GM21526 (cell line): ENCODE data around the gene ACSL1.

Source experiments
- ATAC-seq: cut with Tn5 transposase; IDR thresholded peaks from one replicate; pipeline ENCODE4 v1.9.1; 2021; ENCODE audit warnings: moderate library complexity; ENCODE audit not compliant: unreplicated experiment, low FRiP score

Gene ACSL1, protein sequence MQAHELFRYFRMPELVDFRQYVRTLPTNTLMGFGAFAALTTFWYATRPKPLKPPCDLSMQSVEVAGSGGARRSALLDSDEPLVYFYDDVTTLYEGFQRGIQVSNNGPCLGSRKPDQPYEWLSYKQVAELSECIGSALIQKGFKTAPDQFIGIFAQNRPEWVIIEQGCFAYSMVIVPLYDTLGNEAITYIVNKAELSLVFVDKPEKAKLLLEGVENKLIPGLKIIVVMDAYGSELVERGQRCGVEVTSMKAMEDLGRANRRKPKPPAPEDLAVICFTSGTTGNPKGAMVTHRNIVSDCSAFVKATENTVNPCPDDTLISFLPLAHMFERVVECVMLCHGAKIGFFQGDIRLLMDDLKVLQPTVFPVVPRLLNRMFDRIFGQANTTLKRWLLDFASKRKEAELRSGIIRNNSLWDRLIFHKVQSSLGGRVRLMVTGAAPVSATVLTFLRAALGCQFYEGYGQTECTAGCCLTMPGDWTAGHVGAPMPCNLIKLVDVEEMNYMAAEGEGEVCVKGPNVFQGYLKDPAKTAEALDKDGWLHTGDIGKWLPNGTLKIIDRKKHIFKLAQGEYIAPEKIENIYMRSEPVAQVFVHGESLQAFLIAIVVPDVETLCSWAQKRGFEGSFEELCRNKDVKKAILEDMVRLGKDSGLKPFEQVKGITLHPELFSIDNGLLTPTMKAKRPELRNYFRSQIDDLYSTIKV

DNA sequence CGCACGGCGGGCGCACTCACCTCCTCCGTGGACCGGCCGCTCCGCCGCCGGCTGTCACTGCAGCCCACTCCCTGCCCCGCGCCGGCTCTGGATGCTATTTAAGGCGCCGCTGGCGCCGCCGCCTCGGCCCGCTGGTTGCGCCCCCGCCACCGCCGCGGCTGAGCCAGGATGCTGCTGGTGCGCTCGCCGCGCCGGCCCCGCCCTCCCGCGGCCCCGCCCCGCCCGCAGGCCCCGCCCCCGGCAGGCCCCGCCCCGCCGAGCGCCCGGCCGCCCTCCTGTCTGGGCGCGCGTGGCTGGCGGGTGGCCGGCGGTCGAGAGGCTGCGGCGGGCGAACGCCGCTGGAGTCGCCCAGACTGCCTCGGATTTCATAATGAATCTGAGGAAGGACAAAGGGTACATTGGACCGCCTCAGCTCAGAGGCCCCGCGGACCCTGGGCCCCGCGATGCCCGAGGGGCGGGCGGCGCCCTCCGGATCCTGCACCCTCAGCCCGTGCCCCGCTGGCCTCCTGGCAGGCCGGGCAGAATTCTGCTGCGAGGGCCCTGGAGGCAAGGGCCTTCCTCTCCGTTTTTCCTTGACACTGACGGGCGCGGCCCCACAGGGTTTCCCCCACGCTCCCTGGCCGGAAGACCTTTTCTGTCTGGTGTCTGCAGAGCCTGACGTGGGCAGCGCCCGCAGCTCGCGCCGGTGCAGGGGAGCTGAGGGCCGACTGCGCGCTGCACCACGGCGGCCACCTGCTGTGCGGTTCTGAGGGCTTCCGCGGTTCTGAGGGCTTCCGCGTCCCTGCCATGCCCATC lies at the start of gene ACSL1:
Gene ACSL1, minus strand, starts transcription at position 73 of the 795 bp plus-strand sequence. CDS start 22,454 bp downstream, outside the sequence.
- ATAC-seq = peak; percentile 62

DNA sequence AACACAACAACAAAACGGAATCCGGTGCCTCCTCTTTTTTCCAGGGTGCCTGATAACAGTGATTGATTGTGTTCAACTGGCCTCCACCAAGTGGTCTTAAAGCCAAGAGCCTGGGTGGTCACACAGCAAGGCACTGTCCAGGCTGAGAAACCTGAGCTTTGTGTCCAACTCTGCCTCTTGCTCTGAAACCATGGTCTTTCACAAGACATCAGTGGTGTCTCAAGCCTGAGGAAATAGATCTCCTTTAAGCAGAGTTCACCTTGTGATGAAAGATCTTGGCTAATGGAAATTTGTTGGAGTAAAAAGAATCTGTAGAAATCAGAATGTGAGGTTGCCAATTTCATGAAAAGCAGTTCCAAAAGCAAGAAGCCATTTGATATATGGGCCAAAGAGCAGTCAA lies 47.3 kb upstream of the ACSL1 start:
- ATAC-seq = no peak

DNA sequence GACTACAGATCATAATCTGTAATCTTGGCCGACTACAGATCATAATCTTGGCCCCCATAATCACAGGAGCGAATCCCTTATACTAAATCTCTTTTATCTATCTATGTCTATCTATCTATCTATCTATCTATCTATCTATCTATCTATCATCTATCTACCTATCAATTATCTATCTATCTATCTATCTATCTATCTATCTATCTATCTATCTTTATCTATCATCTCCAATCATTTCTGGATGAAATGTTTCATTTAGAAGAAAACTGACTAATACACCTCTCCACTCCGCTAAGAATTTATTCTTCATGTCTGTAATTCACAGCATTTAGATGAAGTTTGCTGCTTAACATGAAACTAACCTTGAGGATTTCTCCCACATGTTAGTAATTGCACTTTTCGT lies 45.0 kb upstream of the ACSL1 start:
- ATAC-seq = no peak

DNA sequence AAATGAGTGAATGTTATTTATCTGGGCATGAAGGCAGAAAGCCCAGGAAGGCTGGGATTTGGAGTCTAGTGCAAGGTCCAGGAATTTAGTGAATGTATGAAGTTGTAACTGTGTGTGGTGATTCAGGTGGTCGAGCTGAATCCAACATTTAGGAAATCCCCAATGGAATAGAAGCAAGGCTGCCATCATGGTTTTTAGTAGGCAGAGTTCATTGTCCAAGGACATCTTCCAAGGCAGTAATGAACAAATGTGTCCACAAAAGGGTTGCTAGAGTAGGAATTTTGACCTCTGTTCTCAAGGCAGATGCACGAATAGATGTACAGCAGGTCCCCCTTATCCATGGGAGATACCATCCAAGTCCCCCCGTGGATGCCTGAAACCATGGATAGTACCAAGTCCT lies 42.9 kb upstream of the ACSL1 start:
- no peak for ATAC-seq

DNA sequence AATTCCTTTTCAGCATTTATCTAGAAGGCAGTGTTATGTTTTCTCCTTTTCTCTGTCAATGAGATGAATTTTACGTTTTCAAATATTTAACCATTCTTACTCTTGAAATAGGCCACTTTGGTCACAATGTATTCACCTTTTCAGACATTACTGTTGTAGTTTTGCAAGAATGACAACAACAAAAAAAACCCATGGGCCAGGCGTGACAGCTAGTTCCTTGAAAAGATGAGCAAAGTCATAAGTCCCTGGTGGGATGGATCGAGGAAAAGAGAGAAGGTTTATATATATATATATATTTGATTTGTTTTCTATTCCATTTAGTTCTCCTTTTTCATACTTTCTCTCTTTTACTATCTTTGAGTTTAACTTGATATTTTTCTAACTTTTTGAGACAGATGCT lies 38.1 kb upstream of the ACSL1 start:
- ATAC-seq = no peak

DNA sequence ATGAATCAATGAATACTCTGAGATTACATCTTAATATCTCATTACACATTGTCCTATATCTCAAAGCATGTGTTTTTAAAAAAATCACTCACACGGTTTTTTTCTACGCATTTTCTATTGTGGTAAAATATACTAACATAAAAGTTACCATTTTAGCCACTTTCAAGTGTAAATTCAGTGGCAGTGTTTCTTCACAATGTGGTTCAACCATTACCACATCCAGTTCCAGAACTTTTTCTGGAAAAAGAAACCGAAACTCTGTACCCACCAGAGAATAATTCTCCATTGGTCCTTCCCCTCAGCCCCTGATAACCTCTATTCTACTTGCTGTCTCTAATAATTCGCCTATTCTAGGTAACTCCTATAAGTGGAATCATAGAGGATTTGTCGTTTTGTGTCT lies 35.3 kb upstream of the ACSL1 start:
- ATAC-seq = no peak

DNA sequence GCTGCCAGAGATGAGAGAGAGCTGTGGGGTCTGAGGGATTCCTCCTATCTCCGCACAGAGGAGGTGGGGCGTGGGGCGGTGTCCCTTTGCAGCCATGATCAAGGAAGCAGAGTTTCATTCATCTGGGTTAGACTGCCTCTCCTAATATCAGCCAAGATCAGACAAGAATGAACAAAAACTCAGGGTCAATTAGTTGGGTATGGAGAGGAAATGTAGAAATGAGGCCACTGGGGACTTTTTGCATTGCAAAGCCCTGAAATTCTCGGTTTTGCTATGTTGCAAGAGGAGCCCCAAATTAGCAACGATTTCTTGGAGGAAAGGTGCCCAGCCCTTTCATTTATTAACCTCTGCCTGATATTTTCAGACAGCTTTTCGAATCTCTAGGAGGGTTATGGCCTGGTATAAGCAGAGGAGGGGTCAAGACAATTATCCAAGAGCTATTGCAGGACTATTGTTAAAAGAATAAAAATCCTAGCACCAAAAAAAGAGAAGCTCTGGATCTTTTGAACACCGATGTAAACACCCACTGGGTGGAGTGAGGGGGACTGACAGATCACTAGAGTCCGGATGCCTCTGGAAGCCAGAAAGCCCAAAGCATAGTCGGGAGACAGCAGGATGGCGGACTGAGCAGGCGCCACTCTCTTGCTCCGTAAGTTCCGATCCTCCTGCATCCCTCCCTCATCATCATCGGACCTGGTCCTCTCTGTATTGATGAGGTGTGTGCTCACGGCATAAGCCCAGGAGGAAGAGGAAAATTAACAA lies 34.4 kb upstream of the ACSL1 start:
- peak; percentile 56 for ATAC-seq

DNA sequence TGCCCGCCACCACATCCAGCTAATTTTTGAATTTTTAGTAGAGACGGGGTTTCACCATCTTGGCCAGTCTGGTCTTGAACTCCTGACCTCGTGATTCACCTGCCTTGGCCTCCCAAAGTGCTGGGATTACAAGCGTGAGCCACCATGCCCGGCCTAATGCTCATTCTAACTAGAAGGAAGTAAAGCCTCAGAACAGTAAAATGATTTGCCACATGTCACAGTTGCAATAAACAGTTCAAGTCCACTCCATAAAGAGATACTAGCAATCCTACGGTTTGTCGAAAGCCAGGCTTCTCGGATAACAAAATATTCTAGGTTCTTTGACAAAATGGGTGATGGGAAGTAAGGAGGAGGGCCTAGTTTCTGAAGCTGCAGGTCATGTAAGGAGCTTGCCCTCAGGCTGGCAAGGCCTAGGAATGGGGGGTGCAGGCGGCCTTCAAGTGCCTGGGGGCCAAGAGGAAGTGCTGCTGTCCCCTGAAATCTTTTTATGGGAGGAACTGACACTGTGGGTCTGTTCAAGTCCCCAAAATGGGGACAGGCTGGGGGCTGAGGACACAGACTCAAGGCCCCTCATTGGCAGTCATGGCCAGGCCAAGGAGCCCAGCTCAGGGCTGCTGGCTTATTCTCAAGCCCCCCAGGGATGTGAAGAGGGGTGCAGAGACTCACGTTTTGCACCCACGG lies 31.8 kb upstream of the ACSL1 start:
- no peak for ATAC-seq

DNA sequence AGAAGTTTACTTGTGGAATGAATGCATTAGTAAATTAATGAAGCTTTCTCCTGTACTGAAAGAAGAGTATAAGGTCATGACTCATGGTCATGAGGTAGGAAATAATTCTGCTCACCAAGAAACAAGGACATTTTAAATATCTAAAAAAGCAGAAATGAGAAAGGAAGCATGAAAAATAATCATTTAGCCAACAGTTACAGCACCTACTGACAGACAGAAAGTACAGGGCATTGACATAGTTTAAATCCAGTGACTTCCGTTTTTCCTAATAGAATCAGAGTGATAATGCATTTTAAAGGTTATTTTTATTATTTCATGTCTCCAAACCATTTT lies 30.5 kb upstream of the ACSL1 start:
- ATAC-seq = no peak

DNA sequence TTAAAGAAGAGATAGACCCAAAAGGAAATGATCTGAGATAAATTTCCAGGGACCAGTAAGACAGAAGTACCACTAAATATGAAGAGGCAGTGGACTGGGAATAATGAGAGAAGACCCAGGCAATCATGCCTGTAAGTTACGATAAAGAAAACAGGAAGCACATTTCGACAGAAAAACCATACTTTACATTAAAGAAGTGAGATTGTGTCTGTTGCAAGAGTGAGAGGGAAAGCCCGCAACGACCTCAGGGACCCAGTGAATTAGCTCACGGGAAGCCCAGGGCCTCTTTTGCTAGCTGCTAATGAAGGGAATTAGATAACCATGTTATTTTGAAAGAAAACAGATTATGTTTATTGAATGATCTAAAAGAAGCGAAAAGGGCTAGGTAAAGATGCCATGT lies 28.9 kb upstream of the ACSL1 start:
- no peak for ATAC-seq

DNA sequence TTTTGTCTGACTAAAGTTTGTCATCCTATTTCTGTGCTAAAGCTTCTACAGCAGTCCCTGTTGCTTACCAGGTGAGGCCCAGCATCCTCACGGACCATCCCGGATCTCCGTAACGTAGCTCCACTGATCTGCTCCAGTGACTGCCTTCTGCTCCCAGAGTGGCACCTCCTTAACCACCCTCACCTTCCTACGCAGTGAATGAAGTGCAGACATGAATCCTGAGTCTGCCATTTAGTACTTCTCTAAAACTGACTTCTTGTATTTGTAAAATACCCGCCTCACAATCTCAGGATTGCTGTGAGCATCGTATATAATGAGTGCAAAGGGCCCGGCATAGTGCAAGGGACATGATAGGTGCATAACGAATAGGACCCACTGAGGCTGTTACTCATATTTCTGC lies 27.7 kb upstream of the ACSL1 start:
- ATAC-seq = no peak

DNA sequence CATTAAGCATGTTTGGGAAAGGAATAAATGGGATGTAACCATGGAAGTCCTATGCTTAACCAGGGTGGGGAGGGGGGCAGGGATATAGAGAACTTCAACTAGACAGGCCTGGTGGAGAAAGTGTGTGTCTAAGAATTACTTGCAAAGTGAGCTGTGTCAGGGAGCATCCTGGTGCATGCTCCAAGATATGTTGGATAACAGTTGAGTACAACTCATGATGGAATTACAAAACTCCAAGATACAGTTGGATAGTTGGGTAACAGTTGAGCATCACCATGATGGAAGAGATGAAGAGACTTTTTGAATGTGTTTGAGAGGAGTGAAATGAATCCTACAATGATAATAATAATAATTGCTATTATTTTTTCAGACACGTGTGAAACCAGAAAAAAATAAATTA lies 26.1 kb upstream of the ACSL1 start:
- ATAC-seq = no peak

DNA sequence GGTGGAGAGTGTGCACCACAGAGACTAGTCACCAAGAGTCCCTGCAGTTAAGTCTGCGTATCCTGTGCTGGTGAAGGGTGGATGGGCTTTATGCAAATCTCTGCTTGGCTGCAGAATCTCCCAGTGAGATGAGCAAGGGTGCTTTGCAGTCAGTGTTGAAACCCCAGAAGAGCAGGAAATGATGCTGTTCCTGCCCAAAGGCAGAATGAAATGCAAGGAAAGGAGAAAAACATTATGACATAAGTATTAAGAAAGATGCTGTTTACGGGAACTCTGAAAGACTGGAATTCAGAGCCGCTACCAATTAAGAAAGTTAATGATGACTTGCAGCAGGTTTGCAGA lies 25.4 kb upstream of the ACSL1 start:
- ATAC-seq = peak; percentile 65

DNA sequence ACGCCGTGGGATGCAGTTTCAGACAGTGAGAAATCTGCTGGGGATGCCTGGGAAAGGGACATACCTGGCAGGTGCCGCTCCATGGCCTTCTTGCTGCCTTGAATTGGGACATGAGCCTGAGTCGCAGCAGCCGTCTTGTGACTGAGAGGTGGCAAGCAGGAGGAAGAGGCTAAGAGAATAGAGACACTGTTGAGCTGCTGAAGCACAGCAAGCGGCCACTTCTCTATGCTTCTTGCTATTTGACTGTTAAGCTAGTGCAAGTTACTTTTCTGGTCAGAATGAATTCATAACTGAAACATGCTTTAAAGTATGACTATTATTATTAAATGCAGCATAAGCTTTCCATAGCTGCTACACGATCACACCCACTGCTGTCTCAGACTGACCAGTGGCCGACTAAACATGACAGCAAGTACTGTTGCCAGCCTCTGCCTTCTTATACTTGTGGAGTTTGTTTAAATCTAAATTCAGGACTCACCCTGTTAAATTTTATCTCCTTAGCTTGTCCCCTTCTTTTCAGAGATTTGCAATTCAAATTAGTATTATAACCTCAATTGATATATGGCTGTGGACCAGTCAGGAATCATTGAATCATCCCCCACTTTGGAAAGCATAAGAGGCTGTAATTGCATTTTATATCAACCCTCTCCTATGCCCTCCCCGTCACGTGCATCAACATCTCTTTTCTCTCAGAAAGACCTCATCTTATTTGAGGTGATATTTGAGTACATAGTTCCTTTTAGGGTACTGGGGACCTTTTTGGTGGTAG lies 24.8 kb upstream of the ACSL1 start:
- ATAC-seq = peak; percentile 45

DNA sequence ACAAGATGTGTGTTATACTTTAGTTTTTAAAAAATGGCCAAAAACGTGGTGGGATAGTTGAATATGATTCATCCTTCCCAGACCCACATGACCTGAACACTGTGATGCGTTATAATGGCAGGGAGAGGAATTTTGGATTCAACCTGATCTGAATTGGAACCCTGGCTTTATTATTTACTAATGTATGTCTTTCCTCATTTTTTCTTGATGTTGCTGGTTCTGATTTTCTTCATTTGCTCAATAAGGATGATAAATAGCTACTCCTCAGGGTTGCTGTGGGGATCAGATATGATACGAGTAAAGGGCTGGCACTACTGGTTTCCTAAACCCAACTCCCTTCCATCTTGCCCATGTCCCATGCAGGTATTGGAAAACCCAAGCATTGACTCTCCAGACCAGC lies 24.2 kb upstream of the ACSL1 start:
- ATAC-seq = no peak

DNA sequence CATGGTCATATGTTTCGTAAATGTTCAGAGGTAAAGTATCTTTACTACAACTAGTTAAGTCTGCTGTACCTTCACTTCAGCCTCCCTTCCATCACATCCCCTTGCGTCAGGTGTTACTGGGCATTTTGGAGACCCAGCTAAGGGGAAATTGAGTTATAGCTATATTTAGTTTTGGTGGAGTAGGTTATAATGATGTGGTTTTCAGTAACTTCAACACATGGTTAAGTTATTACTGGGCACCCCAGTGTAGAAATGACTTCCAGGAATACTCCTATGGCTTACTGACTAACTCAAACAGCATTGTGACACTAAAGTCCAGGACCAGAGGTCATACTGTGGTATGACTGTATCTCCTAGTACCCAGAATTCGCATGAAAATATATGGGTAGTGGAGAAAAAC lies 23.4 kb upstream of the ACSL1 start:
- no peak for ATAC-seq

DNA sequence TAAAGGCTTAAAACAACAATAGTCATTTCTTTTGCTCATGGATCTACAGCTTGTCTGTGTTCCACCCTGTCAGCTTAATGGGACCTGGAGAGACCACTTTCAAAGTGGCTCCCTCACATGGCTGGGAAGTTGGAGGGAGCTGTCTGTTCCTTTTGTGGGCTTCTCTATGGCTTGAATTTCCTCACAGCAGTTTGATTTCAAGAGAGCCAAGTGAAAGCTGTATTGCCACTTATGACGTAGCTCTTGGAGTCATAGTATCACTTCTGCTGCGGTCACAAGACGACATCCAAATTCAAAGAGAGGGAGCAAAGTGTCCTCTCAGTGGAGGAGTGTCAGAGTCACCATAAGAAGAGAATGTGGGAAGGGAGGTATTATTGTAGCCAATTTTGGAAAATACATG lies 22.7 kb upstream of the ACSL1 start:
- no peak for ATAC-seq

DNA sequence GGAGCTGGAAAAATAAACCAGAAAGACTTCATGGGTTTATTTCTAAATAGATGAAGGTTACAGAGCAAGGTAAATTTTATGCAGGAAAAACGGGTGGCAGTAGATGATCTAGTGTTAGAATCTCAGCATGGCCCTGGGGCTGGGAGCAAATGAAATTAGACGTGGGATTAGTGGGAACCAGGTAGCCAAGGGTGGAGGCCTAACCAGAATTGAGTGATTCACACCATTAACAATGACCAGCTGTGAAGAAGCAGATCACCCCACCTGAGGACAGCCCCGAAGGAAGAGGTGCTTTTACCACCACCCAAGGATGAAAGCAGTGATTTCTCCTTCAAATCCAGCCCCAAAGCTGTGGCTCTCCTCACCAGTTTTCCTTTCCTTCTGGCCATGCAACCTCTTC lies 20.8 kb upstream of the ACSL1 start:
- ATAC-seq = no peak

DNA sequence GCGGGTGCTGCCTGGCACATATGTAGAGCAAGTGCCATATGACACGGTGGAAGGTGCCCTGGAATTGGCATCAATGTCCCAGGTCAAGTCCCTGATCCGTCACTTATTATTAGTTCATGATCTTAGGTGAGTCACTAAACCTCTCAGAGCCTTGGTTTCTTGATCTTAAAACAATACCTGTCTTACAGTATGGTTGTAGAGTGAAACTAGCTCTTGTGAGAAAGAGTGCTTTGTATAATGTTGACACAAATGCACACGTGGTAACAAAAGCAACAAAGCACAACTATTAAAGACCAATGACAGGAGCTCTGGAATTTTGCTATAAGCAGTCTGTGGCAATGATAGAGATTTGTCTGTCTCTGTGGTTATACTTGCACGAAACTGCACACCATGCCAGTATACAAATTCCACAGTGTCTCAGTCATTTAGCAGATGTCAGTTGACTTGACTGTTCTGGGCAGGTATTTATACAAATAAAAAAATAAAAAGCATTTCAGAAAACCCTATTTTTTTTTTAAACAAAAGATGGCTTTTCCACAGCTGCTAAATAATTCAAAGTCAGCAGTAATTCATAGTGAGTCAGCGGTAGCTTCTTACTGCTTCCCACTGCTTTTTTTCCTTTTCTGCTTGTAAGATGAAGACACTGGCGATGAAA lies 19.7 kb upstream of the ACSL1 start:
- ATAC-seq = no peak
